ENCODE measurements around the gene PRKAR1A.

PRKAR1A gene

GRCh38 chr17:68578236-68578635 lies 66.0 kb downstream of the PRKAR1A start:
- Histone ChIP-seq H3K9me2 (replicated peaks; ENCODE audit: control insufficient read depth, low read length) (no peaks in the 10 kb centered on the region), H3K4me1 (ENCODE audit: control insufficient read depth, low read length) (no peaks in the 10 kb centered on the region), H3K9me3 (ENCODE audit: control insufficient read depth, insufficient read depth, low read length) (no peaks in the 10 kb centered on the region), H3K79me2 (ENCODE audit: control insufficient read depth, low read length) (no peaks in the 10 kb centered on the region), H3K27me3 (ENCODE audit: control insufficient read depth, low read length) (no peaks in the 10 kb centered on the region), H3K27ac (ENCODE audit: low read depth, low read length) (no peak overlapping the region), H4K20me1 (ENCODE audit: control insufficient read depth, insufficient read depth, low read depth, low read length) (no peaks in the 10 kb centered on the region), H3K36me3 (ENCODE audit: control insufficient read depth, low read length) (no peaks in the 10 kb centered on the region), H3F3A (ENCODE audit: control insufficient read depth, insufficient read depth) (no peaks in the 10 kb centered on the region), H3K4me3 (ENCODE audit: low read length) (no peak overlapping the region), H3K4me2 (ENCODE audit: low read length) (no peak overlapping the region)
- TF ChIP-seq CTCF (IDR thresholded peaks at IDR 0.05; ENCODE audit: low read depth, low read length, poor library complexity, severe bottlenecking) (no peak), EZH2phosphoT487 (IDR thresholded peaks at IDR 0.05; ENCODE audit: borderline replicate concordance, low read length) (no peak)

DNA sequence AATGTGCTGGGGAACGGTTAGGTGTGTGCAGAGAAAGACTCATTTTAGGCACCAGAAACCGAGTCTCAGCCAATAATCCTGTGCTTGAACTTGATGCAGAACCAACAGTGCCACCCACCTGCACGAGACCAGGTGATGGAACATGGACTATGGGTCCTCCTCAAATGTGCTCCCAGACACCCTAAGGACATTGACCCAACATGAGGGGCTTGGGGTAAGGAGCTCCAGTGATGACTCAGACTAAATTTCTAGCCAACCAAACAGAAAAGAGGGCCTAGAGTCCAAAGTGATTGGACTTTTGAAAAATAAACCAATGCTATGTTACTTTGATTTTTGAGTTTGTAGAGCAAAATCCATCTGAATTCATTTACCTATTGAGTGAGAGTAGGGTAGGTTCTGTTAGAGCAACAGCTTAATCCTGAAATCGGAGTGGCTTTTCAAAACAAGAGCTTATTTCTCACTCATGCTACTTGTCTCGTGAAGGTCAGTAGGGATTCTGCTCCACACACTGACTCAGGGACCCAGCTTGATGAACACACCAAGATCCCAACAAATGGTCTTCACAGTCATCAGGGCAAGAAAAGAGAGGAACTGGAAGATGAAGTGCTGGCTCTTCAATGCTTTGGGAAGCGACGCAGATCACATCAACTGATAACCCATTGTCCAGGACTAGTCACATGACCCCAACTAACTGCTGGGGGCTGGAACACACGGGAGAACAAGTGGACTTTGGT lies 67.1 kb downstream of the PRKAR1A start:
- no peaks in the 10 kb centered on the region for H3K9me2 ChIP-seq (replicated peaks; ENCODE audit: control insufficient read depth, low read length)
- no peaks in the 10 kb centered on the region for H3F3A ChIP-seq (ENCODE audit: control insufficient read depth, insufficient read depth)
- H3K4me3 ChIP-seq (ENCODE audit: low read length): no peak overlapping the region
- no peaks in the 10 kb centered on the region for H3K4me1 ChIP-seq (ENCODE audit: control insufficient read depth, low read length)
- no peaks in the 10 kb centered on the region for H3K9me3 ChIP-seq (ENCODE audit: control insufficient read depth, insufficient read depth, low read length)
- no peak overlapping the region for H3K27ac ChIP-seq (ENCODE audit: low read depth, low read length)
- no peak overlapping the region for H3K4me2 ChIP-seq (ENCODE audit: low read length)
- H3K27me3 ChIP-seq (ENCODE audit: control insufficient read depth, low read length): no peaks in the 10 kb centered on the region
- H4K20me1 ChIP-seq (ENCODE audit: control insufficient read depth, insufficient read depth, low read depth, low read length): no peaks in the 10 kb centered on the region
- H3K79me2 ChIP-seq (ENCODE audit: control insufficient read depth, low read length): no peaks in the 10 kb centered on the region
- TF ChIP-seq EZH2phosphoT487 (IDR thresholded peaks at IDR 0.05; ENCODE audit: borderline replicate concordance, low read length): no peak
- TF ChIP-seq CTCF (IDR thresholded peaks at IDR 0.05; ENCODE audit: low read depth, low read length, poor library complexity, severe bottlenecking): no peak
- H3K36me3 ChIP-seq (ENCODE audit: control insufficient read depth, low read length): no peaks in the 10 kb centered on the region

- no peaks in the 10 kb centered on the region for H3K9me2 ChIP-seq (replicated peaks; ENCODE audit: control insufficient read depth, low read length)
- no peak overlapping the region for H3K4me3 ChIP-seq (ENCODE audit: low read length)
Measured at GRCh38 chr17:68580236-68580770, 68.1 kb downstream of the PRKAR1A start.

More at GRCh38 chr17:68580236-68580770, 68.1 kb downstream of the PRKAR1A start:
- TF ChIP-seq EZH2phosphoT487 (IDR thresholded peaks at IDR 0.05; ENCODE audit: borderline replicate concordance, low read length): no peak
- TF ChIP-seq CTCF (IDR thresholded peaks at IDR 0.05; ENCODE audit: low read depth, low read length, poor library complexity, severe bottlenecking): no peak
- no peak overlapping the region for H3K27ac ChIP-seq (ENCODE audit: low read depth, low read length)
- H3K4me2 ChIP-seq (ENCODE audit: low read length): no peak overlapping the region
- no peaks in the 10 kb centered on the region for H3K4me1 ChIP-seq (ENCODE audit: control insufficient read depth, low read length)
- H3K9me3 ChIP-seq (ENCODE audit: control insufficient read depth, insufficient read depth, low read length): no peaks in the 10 kb centered on the region
- no peaks in the 10 kb centered on the region for H3F3A ChIP-seq (ENCODE audit: control insufficient read depth, insufficient read depth)
- H3K79me2 ChIP-seq (ENCODE audit: control insufficient read depth, low read length): no peaks in the 10 kb centered on the region
- H3K27me3 ChIP-seq (ENCODE audit: control insufficient read depth, low read length): no peaks in the 10 kb centered on the region
- no peaks in the 10 kb centered on the region for H4K20me1 ChIP-seq (ENCODE audit: control insufficient read depth, insufficient read depth, low read depth, low read length)
- H3K36me3 ChIP-seq (ENCODE audit: control insufficient read depth, low read length): no peaks in the 10 kb centered on the region

Measured in DOHH2 (cell line).